Natural killer cell (primary cell): ENCODE data around the gene CEMIP. TPM values are rescaled to one million over a fixed set of nuclear protein-coding genes. Genes with fewer than 3 reads are reported as not detected.

ENCODE experiments used
- ATAC-seq, 3 donors: fragments of 150-1000 bp in 2 of 3; fragments of 200-7000 bp in 1 of 3; cut with Tn5 transposase; 1 replicate in 1 of 3; 2 replicates in 2 of 3; pipeline ENCODE4 v1.10.0; 2021; ENCODE audit warnings: mild to moderate bottlenecking in 2 of 3, moderate library complexity in 2 of 3
- DNase-seq, 2 donors: peaks; one replicate each; pipeline versions ENCODE4 v3.0.0 to v3.0.0-alpha.2; 2013 to 2021; ENCODE audit warnings: mixed read lengths in 1 of 2
- H3K27ac ChIP-seq: one replicate; pipeline ENCODE4 v1.5.1; 2013; ENCODE audit warnings: mild to moderate bottlenecking, low read length
- H3K27me3 ChIP-seq: one replicate; pipeline ENCODE4 v1.6.1; 2013; ENCODE audit warnings: low read length; ENCODE audit not compliant: control insufficient read depth, insufficient read depth
- H3K36me3 ChIP-seq: one replicate; pipeline ENCODE4 v1.6.1; 2013; ENCODE audit warnings: low read length; ENCODE audit not compliant: control insufficient read depth, insufficient read depth
- H3K4me1 ChIP-seq: one replicate; pipeline ENCODE4 v1.6.1; 2013; ENCODE audit warnings: low read length; ENCODE audit not compliant: control insufficient read depth, insufficient read depth
- H3K4me3 ChIP-seq: one replicate; pipeline ENCODE4 v1.5.1; 2013; ENCODE audit warnings: low read length
- H3K9me3 ChIP-seq: one replicate; pipeline ENCODE4 v1.6.1; 2013; ENCODE audit warnings: low read length; ENCODE audit not compliant: control insufficient read depth, insufficient read depth
- H3K27ac Mint-ChIP-seq, 2 donors: one replicate each; pipeline ENCODE4 v1.8.0; 2022; ENCODE audit warnings: mild to moderate bottlenecking in 2 of 2, mixed read lengths in 2 of 2, moderate library complexity in 1 of 2
- H3K27me3 Mint-ChIP-seq, 2 donors: one replicate each; pipeline ENCODE4 v1.8.0; 2022; ENCODE audit warnings: low read depth in 2 of 2, mixed read lengths in 2 of 2
- H3K36me3 Mint-ChIP-seq: one replicate; pipeline ENCODE4 v1.8.0; 2022; ENCODE audit warnings: mixed read lengths
- H3K4me1 Mint-ChIP-seq, 2 donors: one replicate each; pipeline ENCODE4 v1.8.0; 2022; ENCODE audit warnings: mixed read lengths in 2 of 2
- H3K4me3 Mint-ChIP-seq: one replicate; pipeline ENCODE4 v1.8.0; 2022; ENCODE audit warnings: mild to moderate bottlenecking, moderate library complexity, mixed read lengths
- H3K9me3 Mint-ChIP-seq, 2 donors: one replicate each; pipeline ENCODE4 v1.8.0; 2022; ENCODE audit warnings: mixed read lengths in 2 of 2
- CTCF ChIP-seq: fragments of 200-600 bp; IDR thresholded peaks from one replicate; pipeline ENCODE4 v1.8.0; 2022; ENCODE audit warnings: antibody characterized with exemption
- WGBS: methylation state at CpG from one replicate; pipeline ENCODE4 v1.1.7; 2013; ENCODE audit warnings: missing lambda C conversion rate; ENCODE audit not compliant: insufficient coverage; 5-methylcytosine and 5-hydroxymethylcytosine counted together
- intact Hi-C: fragments of 100-400 bp; cut with micrococcal nuclease; formaldehyde crosslinking; loops from one replicate; pipeline ENCODE4 v1.14.2; 2022
- total RNA-seq, 4 donors: library from RNA; stranded (reverse); fragments of 120-200 nt in 1 of 4; gene quantifications; one replicate each; pipeline versions ENCODE4 v1.2.3 to v1.2.4, GENCODE V29; 2013 to 2022

Gene CEMIP
- total RNA-seq, 3 donors from 2014 or later (not counting 1 experiment from before 2014, with no cell fraction given) = 0.07 to 0.82 TPM; not detected in 1

GRCh38 chr15:81000624-81001151, 221.5 kb downstream of the CEMIP start, which contains the start of gene TLNRD1:
Gene TLNRD1, plus strand, starts transcription at chr15:81000923. Its CDS starts 1,349 bp downstream, at chr15:81002272.
- peak within 1 kb of the TSS; percentile 94 to 96 for H3K27ac Mint-ChIP-seq
- no peaks in the 10 kb centered on the region for H3K27me3 ChIP-seq
- H3K4me3 Mint-ChIP-seq = peak within 1 kb of the TSS; percentile 94
- peaks cover 20% of the 10 kb centered on the region for H3K4me1 ChIP-seq
- TF ChIP-seq CTCF = no peak
- H3K9me3 Mint-ChIP-seq = no peaks in the 10 kb centered on the region
- ATAC-seq = peak; percentile 62 to 78 (median 78)
- H3K4me1 Mint-ChIP-seq = peaks cover 39 to 47% of the 10 kb centered on the region in 2 donors
- H3K36me3 Mint-ChIP-seq = no peaks in the 10 kb centered on the region
- WGBS = under 1% methylated on average over 66 of the region's 66 CpGs
- H3K9me3 ChIP-seq = no peaks in the 10 kb centered on the region
- DNase-seq = peak; percentile 73 to 92
- intact Hi-C loops = loop anchor here (1.0 kb wide), 1 partner anchor 10 kb away; no protein-coding TSS in a partner anchor
- H3K4me3 ChIP-seq = peak within 1 kb of the TSS; percentile 94
- H3K36me3 ChIP-seq = peaks cover 4% of the 10 kb centered on the region
- H3K27me3 Mint-ChIP-seq = no peaks in the 10 kb centered on the region
- peak within 1 kb of the TSS; percentile 98 for H3K27ac ChIP-seq

Other genes starting within 250 kb of the CEMIP start
- gene ABHD17C, start 84.1 kb upstream of the CEMIP start, total RNA-seq = 1 to 10 TPM; 2.4 to 4.4 (median 4.3) TPM
- gene MESD, start 210.4 kb downstream of the CEMIP start, total RNA-seq = 10 to 100 TPM; 14.7 to 26.0 (median 24.5) TPM
- gene TLNRD1, start 221.6 kb downstream of the CEMIP start, total RNA-seq = 10 to 100 TPM; 13.4 to 19.6 (median 17.5) TPM